Memory B cell (primary cell): ENCODE results near the gene FREM2.

ENCODE experiments used
- ATAC-seq: fragments of 150-1000 bp; cut with Tn5 transposase; 2 replicates; pipeline ENCODE4 v1.10.0; 2021; ENCODE audit warnings: low read depth, mild to moderate bottlenecking, moderate library complexity
- DNase-seq, 2 donors: peaks; one replicate each; pipeline ENCODE4 v3.0.0; 2022; ENCODE audit warnings: low spot score in 2 of 2
- H3K27ac Mint-ChIP-seq: one replicate; pipeline ENCODE4 v1.8.0; 2022; ENCODE audit warnings: mild to moderate bottlenecking, moderate library complexity, mixed read lengths
- H3K27me3 Mint-ChIP-seq: one replicate; pipeline ENCODE4 v1.8.0; 2022; ENCODE audit warnings: mixed read lengths
- H3K36me3 Mint-ChIP-seq: one replicate; pipeline ENCODE4 v1.8.0; 2022; ENCODE audit warnings: mild to moderate bottlenecking, mixed read lengths
- H3K4me1 Mint-ChIP-seq: one replicate; pipeline ENCODE4 v1.8.0; 2022; ENCODE audit warnings: mixed read lengths
- H3K4me3 Mint-ChIP-seq: one replicate; pipeline ENCODE4 v1.8.0; 2022; ENCODE audit warnings: mild to moderate bottlenecking, moderate library complexity, mixed read lengths
- H3K9me3 Mint-ChIP-seq: one replicate; pipeline ENCODE4 v1.8.0; 2022; ENCODE audit warnings: mixed read lengths

The FREM2 gene

DNA sequence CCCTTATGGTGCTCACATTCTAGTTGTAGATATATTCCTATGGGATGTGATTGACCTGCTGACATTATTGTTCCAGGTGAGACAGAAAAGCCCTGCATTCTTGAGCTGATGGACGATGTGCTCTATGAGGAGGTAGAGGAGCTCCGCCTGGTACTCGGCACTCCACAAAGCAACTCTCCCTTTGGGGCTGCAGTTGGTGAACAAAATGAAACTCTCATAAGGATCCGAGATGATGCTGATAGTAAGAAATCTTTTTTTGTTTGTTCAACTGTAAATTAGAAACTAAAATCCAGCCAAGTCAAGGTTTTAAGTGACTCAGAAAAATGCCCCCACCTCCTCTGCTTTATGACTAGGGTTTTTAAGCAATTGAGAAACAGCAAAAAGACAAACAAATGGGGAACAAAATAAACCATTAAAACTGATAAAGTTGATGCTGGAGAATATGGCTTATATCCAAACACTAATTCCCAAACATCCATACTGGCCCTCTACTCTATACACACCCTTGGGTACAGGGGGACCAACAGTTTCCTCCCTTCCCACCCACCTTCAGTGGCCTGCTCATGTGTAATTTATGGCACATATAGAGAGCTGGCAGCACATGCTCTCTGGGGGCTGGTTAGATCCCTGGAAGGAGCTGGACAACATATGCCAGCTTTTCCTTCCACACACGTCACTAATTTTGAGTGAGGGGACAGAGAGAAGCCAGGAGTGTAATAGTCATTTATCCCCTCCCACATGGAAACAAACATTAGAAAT lies 164.2 kb downstream of the FREM2 start:
- Mint-ChIP-seq H3K4me3 (no peak overlapping the region), H3K4me1 (no peaks in the 10 kb centered on the region), H3K36me3 (no peaks in the 10 kb centered on the region), H3K27ac (no peak overlapping the region), H3K27me3 (no peaks in the 10 kb centered on the region), H3K9me3 (no peaks in the 10 kb centered on the region)
- ATAC-seq (no peak), DNase-seq (no peak)

GRCh38 chr13:38854226-38854625 lies 167.3 kb downstream of the FREM2 start:
- H3K4me1 Mint-ChIP-seq, result no peaks in the 10 kb centered on the region
- H3K9me3 Mint-ChIP-seq, result no peaks in the 10 kb centered on the region
- no peak for DNase-seq
- H3K27me3 Mint-ChIP-seq, result peaks cover 2% of the 10 kb centered on the region
- ATAC-seq, result no peak
- no peak overlapping the region for H3K4me3 Mint-ChIP-seq
- no peak overlapping the region for H3K27ac Mint-ChIP-seq
- no peaks in the 10 kb centered on the region for H3K36me3 Mint-ChIP-seq

DNA sequence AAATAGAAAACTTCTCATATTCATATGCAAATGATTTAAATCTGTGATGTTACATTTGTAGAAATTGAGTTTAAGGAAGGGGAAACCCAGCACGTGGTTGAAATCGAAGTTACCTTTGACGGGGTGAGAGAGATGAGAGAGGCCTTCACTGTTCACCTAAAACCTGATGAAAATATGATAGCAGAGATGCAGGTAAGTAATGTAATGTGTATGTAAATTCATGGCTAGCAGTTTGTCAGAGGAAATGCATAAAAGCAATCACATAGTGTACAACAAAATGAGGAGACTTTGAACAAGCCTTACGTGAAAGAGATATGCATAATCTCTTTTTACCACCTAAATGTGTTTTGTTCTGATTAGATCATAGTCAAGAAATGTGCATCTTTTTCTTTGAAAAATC lies 169.2 kb downstream of the FREM2 start:
- ATAC-seq, result no peak

DNA sequence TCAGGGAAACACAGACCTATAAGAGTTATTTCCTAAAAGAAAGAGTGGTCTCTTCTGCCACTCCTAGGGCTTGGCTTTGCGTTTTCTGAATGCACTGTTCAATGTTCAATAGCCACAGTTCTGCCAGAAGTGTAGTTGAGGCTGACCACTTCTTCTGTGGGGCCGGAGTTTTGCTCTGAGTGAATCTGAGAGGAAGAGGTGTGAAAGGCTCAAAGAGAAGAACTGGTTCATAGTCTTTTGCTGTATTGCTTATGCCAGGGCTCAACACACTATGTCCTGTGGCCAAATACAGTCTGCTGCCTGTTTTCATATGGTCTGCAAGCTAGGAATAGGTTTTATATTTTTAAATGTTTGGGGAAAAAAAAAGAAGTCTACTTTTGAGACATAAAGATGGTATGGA lies 175.6 kb downstream of the FREM2 start:
- Mint-ChIP-seq H3K4me3 (no peak overlapping the region), H3K4me1 (no peaks in the 10 kb centered on the region), H3K36me3 (no peaks in the 10 kb centered on the region), H3K27me3 (peaks cover 2% of the 10 kb centered on the region), H3K27ac (no peak overlapping the region), H3K9me3 (no peaks in the 10 kb centered on the region)
- ATAC-seq (no peak), DNase-seq (no peak)

More for the DNA sequence above, 169.2 kb downstream of the FREM2 start:
- H3K9me3 Mint-ChIP-seq, result no peaks in the 10 kb centered on the region
- H3K27me3 Mint-ChIP-seq, result peaks cover 2% of the 10 kb centered on the region
- no peaks in the 10 kb centered on the region for H3K36me3 Mint-ChIP-seq
- DNase-seq, result no peak
- no peaks in the 10 kb centered on the region for H3K4me1 Mint-ChIP-seq
- no peak overlapping the region for H3K27ac Mint-ChIP-seq
- H3K4me3 Mint-ChIP-seq, result no peak overlapping the region

- H3K27ac Mint-ChIP-seq, result no peak overlapping the region
- H3K36me3 Mint-ChIP-seq, result no peaks in the 10 kb centered on the region
- no peaks in the 10 kb centered on the region for H3K9me3 Mint-ChIP-seq
- peaks cover 2% of the 10 kb centered on the region for H3K27me3 Mint-ChIP-seq
- DNase-seq (no peak), ATAC-seq (no peak)
- H3K4me1 Mint-ChIP-seq, result no peaks in the 10 kb centered on the region
- no peak overlapping the region for H3K4me3 Mint-ChIP-seq
Measured at GRCh38 chr13:38863536-38863935, 176.7 kb downstream of the FREM2 start.

DNA sequence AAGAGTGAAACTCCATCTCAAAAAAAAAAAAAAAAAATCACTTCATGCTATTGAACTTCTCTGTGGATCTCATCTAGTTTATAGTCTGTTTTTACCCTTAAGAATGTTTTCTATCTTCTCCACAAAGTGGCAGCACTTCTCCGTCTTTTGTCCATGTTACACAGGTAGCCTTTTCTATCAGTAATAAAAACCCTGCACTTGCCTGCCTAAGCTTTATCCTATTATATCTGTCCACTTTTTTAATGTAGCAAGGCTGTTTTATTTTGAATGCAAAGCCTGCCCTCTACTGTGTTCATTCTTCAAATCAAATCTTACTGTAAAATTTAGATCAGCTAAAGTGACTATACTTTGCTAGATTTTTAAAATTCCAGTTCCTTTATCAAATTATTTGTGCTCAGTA lies 179.8 kb downstream of the FREM2 start:
- Mint-ChIP-seq H3K4me3 (no peak overlapping the region), H3K27ac (no peak overlapping the region), H3K4me1 (no peaks in the 10 kb centered on the region), H3K9me3 (no peaks in the 10 kb centered on the region), H3K36me3 (no peaks in the 10 kb centered on the region), H3K27me3 (no peaks in the 10 kb centered on the region)
- DNase-seq (no peak), ATAC-seq (no peak)

GRCh38 chr13:38868399-38868798 lies 181.5 kb downstream of the FREM2 start:
- DNase-seq (no peak), ATAC-seq (no peak)
- Mint-ChIP-seq H3K4me1 (no peaks in the 10 kb centered on the region), H3K9me3 (no peaks in the 10 kb centered on the region), H3K27me3 (no peaks in the 10 kb centered on the region), H3K4me3 (no peak overlapping the region), H3K36me3 (no peaks in the 10 kb centered on the region), H3K27ac (no peak overlapping the region)

DNA sequence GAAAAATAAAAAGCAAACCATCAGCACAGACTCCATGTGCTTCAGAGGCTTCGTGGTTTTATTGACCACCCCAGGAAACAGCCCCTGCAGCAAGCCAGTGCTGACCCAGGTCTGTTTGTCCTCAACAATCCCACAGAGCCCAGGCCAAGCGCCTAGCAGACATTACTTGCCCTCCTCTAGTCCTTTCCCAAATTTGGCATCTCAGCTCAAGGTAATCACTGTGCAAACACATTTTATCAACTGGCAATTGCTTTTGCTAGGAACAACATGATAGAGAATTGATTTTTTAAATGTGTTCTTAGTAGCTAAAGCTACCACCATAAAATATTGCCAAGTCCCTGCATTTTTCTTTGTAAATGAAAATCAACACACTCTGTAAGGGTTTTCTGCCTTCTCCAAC lies 182.0 kb downstream of the FREM2 start:
- no peak for ATAC-seq
- Mint-ChIP-seq H3K4me3 (no peak overlapping the region), H3K27ac (no peak overlapping the region), H3K36me3 (no peaks in the 10 kb centered on the region), H3K4me1 (no peaks in the 10 kb centered on the region), H3K27me3 (no peaks in the 10 kb centered on the region), H3K9me3 (no peaks in the 10 kb centered on the region)
- no peak for DNase-seq

GRCh38 chr13:38871275-38871674 lies 184.4 kb downstream of the FREM2 start:
- H3K27ac Mint-ChIP-seq, result no peak overlapping the region
- no peak overlapping the region for H3K4me3 Mint-ChIP-seq
- H3K9me3 Mint-ChIP-seq, result no peaks in the 10 kb centered on the region
- H3K36me3 Mint-ChIP-seq, result no peaks in the 10 kb centered on the region
- H3K27me3 Mint-ChIP-seq, result peaks cover 2% of the 10 kb centered on the region
- ATAC-seq (no peak), DNase-seq (no peak)
- H3K4me1 Mint-ChIP-seq, result no peaks in the 10 kb centered on the region

- DNase-seq (peak; percentile 16 to 28), ATAC-seq (peak; percentile 62)
- no peak overlapping the region for H3K27ac Mint-ChIP-seq
Measured at GRCh38 chr13:38872693-38873092, 185.8 kb downstream of the FREM2 start.

DNA sequence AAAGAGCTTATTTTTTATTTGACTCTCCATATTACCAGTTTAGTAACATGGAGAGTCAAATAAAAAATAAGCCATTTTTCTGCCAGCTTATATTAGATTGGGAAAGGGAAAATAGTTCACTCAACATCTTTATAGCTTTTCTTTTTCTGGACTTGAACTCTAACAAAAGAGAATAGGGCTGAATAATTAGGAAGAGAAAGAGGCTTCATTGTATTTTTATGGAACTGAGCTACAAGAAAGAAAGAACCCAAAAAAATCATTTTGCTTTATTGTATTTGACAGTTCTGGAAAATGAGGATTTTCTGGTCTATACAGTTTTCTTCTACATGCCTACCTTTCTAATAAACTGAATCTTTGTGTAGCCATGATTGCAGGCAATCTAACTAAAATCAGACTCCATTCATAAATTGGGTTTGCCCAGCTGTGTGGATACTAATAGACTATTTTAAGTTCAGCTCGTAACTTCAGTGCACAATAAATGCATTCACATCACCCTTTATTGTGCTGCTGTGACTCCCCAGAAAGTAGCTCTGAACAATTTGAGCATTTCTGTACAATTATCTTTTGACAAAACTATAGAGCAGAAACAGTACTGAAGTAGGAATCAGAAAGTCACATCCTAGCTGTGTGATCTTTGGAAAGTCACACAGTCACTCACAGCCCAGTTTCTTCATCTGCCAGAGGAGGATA lies 188.5 kb downstream of the FREM2 start:
- ATAC-seq, result no peak
- DNase-seq, result no peak
- Mint-ChIP-seq H3K36me3 (no peaks in the 10 kb centered on the region), H3K4me3 (no peak overlapping the region), H3K27ac (no peak overlapping the region), H3K9me3 (no peaks in the 10 kb centered on the region), H3K4me1 (no peaks in the 10 kb centered on the region), H3K27me3 (peaks cover 4% of the 10 kb centered on the region)

More at GRCh38 chr13:38872693-38873092, 185.8 kb downstream of the FREM2 start:
- H3K9me3 Mint-ChIP-seq, result no peaks in the 10 kb centered on the region
- no peak overlapping the region for H3K4me3 Mint-ChIP-seq
- no peaks in the 10 kb centered on the region for H3K4me1 Mint-ChIP-seq
- peaks cover 2% of the 10 kb centered on the region for H3K27me3 Mint-ChIP-seq
- no peaks in the 10 kb centered on the region for H3K36me3 Mint-ChIP-seq

DNA sequence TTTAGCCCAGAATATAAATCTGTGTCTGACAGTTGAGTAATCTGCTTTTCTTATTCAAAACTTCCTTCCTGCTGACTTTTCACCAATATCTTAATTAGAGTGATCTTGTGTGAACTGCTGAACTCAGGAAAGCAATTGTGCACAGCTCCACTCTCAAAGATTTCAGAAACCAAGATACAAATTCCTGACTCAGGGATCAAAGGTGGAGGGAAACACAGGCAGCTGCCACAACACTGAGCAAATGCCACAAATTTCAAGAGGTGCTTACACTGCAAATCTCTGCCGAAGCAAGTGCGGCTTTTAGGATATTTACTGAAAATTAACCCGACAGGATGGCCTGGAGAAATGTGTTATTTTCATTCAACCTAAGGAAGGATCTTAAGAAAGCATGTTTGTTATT lies 192.4 kb downstream of the FREM2 start:
- DNase-seq (no peak), ATAC-seq (no peak)
- Mint-ChIP-seq H3K27me3 (peaks cover 4% of the 10 kb centered on the region), H3K4me3 (no peak overlapping the region), H3K4me1 (no peaks in the 10 kb centered on the region), H3K27ac (no peak overlapping the region), H3K36me3 (no peaks in the 10 kb centered on the region), H3K9me3 (no peaks in the 10 kb centered on the region)

- DNase-seq, result no peak
- no peak overlapping the region for H3K27ac Mint-ChIP-seq
- no peaks in the 10 kb centered on the region for H3K9me3 Mint-ChIP-seq
- no peak for ATAC-seq
- H3K36me3 Mint-ChIP-seq, result no peaks in the 10 kb centered on the region
- peaks cover 4% of the 10 kb centered on the region for H3K27me3 Mint-ChIP-seq
- H3K4me1 Mint-ChIP-seq, result no peaks in the 10 kb centered on the region
- no peak overlapping the region for H3K4me3 Mint-ChIP-seq
Measured at GRCh38 chr13:38879786-38880185, 192.9 kb downstream of the FREM2 start.

- ATAC-seq (no peak), DNase-seq (no peak)
- Mint-ChIP-seq H3K9me3 (no peaks in the 10 kb centered on the region), H3K4me3 (no peak overlapping the region), H3K27ac (no peak overlapping the region), H3K36me3 (no peaks in the 10 kb centered on the region), H3K27me3 (peaks cover 4% of the 10 kb centered on the region), H3K4me1 (no peaks in the 10 kb centered on the region)
Measured at GRCh38 chr13:38880397-38880796, 193.5 kb downstream of the FREM2 start.

DNA sequence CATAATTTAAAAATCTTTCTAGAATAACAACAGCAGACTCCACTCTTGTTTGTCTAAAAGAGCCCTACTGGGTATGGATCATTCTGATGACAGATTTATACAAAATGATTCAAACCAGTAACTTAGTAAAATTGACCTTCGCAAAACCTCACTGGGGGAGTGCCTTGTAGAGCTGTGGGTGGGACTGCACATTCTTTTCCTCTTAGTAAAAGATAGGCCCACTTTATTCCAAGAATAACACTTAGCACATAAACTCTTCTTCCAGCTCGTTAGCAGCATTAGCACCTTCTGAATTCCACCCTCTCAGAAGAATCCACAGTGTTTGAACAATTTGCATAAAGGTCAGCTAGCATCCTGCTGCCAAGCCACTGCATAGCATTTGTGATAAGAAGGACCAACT lies 196.9 kb downstream of the FREM2 start:
- H3K36me3 Mint-ChIP-seq, result no peaks in the 10 kb centered on the region
- no peak for ATAC-seq
- no peak overlapping the region for H3K4me3 Mint-ChIP-seq
- peaks cover 6% of the 10 kb centered on the region for H3K27me3 Mint-ChIP-seq
- no peaks in the 10 kb centered on the region for H3K9me3 Mint-ChIP-seq
- DNase-seq, result no peak
- no peak overlapping the region for H3K27ac Mint-ChIP-seq
- no peaks in the 10 kb centered on the region for H3K4me1 Mint-ChIP-seq
